DLD1 (cell line): Measurements from ENCODE around the gene GGA2.
"Not testable (repeated sequence)": the region's sequence is repeated elsewhere in the genome, so short reads cannot be mapped to it uniquely, and the experiment has no call there.

Experiments
- in situ Hi-C: cut with HindIII; loops from 2 replicates; pipeline ENCODE4 v1.10.0; 2017; ENCODE audit warnings: low sequenced_read_pairs

GGA2 gene

GRCh38 chr16:23482778-23483177 is 27.5 kb downstream of the GGA2 start:
- in situ Hi-C loops, result no loop called here

DNA sequence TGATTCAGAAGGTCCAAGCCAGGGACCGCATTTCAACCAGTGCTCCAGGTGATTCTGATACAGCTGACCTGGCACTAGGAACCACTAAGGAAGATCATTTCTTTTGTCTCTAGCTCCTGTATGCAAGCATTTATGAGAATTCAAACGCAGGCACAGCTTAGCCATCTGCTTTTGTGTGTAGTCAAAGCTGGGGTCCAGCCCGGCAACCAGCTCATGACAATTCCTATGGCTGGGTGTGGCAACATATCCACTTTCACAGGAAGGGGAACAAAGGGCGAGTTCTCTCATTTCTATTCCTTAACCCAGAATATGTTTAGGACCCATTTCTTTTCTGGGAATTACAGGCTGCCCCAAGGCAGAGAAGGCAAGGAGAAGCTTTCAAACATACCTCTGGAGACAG is 30.0 kb downstream of the GGA2 start:
- in situ Hi-C loops, result no loop called here

DNA sequence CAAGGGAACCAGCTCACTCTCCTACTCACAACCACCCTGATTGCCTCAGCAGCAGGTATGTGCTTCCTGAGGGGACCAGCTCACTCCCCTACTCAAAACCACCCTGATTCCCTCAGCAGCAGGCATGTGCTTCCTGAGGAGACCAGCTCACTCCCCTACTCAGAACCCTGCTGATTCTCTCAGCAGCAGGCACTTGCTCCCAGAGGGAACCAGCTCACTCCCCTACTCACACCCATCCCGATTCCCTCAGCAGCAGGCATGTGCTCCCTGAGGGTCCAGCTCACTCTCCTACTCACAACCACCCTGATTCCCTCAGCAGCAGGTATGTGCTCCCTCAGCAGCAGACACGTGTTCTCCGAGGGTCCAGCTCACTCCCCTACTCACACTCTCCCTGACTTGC is 31.2 kb downstream of the GGA2 start:
- in situ Hi-C loops, result no loop called here

DNA sequence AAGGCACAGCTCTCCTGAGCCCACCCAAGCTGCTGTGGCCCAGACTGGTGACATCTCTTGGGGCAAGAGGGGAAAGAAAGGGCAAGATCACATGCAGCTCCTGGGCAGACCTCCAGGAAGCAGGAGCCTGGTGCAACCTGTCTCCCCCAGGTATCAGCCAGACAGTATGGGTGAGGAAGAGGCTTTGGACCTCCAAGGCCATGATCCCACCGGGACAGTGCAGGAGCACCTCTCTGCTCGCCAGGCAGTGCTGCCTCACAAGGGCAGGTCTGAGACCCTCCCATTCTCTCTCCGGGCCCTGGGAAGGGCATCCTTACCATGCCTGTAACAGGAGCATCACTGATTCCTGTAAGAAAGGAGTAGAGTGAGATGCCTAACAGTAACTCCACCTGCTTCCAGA is 31.7 kb downstream of the GGA2 start:
- in situ Hi-C loops, result no loop called here

GRCh38 chr16:23476289-23476688 is 34.0 kb downstream of the GGA2 start:
- in situ Hi-C loops, result no loop called here

DNA sequence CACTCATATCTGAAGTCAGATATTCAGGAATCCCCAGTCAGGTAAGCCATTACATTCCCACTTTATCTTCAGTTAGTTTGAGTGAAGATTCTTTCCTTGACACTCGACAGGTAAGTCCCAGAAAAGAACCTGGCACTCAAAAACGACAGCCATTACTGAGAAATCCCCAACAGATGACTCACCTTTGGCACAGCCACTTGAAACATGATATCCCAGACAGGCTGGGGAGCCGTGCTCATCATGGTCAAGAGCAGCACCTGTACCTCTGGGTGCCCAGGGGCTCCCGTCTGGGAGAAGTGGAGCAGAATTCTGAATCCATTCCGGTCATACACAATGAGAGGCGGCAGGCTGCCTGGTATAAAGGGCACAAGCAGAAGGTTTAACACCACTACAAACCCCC is 40.5 kb downstream of the GGA2 start:
- in situ Hi-C loops, result no loop called here

- in situ Hi-C loops, result no loop called here
Observed at GRCh38 chr16:23466162-23466885, 44.0 kb downstream of the GGA2 start.

- in situ Hi-C loops, result no loop called here
Observed at GRCh38 chr16:23465179-23465578, 45.1 kb downstream of the GGA2 start.

GRCh38 chr16:23464196-23464595 is 46.1 kb downstream of the GGA2 start:
- in situ Hi-C loops, result no loop called here

- in situ Hi-C loops, result not testable (repeated sequence)
Observed at GRCh38 chr16:23462994-23463393, 47.3 kb downstream of the GGA2 start.

DNA sequence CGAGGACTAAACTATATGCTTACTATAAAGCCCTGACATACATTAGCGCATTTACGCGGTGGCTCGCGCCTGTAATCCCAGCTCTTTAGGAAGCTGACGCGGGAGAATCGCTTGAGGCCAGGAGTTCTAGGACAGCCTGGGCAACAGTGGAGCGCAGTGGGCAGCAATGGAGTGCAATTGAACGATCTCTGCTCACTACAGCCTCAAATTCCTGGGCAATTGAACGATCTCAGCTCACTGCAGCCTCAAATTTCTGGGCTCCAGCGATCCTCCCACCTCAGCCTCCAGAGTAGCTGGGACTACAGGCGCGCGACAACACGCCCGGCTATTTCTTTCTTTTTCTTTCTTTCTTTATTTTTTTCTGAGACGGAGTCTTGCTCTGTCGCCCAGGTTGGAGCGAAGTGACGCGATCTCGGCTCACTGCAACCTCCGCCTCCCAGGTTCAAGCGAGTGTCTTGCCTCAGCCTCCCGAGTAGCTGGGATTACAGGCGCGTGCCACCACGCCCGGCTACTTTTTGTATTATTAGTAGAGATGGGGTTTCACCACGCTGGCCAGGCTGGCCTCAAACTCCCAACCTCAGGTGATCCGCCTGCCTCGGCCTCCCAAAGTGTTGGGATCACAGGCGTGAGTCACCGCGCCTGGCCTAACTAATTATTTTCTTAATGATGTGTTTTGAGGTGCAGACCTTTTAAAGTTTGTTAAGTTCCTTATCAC is 56.8 kb downstream of the GGA2 start:
- in situ Hi-C loops, result no loop called here

- in situ Hi-C loops, result no loop called here
Observed at GRCh38 chr16:23452572-23453337, 57.5 kb downstream of the GGA2 start, which contains the start of gene COG7. Gene COG7 (minus strand): TSS chr16:23453189. CDS start chr16:23452994, 195 bp downstream.

DNA sequence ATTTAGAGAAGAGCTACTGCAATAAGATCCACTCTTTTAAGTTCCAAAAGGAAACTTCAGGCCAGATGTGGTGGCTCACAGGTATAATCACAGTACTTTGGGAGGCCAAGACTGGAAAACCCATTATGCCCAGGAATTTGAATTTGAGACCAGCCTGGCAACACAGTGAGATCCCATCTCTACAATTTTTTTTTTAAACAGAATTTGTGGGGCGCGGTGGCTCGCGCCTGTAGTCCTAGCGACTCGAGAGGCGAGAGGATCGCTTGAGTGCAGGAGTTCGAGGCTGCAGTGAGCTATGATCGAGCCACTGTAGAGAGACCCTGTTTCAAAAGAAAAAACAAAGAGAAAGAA is 58.1 kb downstream of the GGA2 start:
- in situ Hi-C loops, result no loop called here

DNA sequence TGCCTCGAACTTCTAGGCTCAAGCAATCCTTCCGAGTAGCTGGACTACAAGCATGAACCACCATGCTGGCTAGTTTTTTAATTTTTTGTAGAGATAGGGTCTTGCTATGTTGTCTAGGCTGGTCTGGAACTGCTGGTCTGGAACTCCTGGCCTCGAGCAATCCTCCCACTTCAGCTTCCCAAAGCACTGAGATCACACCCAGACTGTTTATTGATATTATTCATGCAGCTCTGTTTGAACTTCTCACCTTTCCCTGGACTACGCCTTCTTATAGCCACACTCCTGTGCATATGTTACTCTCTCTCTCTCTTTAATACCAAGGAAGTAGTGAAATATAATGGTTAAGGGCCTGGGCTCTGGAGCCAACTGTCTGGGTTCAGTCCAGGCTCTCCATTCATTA is 61.9 kb downstream of the GGA2 start:
- in situ Hi-C loops, result loop anchor here (25.0 kb wide), 1 partner anchor 261 kb away; the partner anchor contains the start of gene SCNN1G

DNA sequence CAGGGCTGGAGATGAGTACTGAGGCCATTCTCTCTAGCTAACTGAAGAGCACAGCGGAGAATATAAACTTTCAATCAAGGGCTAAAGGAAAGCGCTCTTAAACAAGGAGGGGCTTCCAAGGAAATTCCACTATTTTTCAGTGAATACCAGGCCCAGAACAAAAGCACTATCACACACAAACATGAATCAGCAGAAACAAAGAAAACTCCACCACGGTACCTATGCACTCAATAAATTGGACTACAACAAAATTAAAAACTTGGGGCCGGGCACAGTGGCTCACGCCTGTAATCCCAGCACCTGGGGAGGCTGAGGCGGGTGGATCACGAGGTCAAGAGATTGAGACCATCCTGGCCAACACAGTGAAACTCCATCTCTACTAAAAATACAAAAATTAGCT is 72.8 kb downstream of the GGA2 start:
- in situ Hi-C loops, result loop anchor here (25.0 kb wide), 1 partner anchor 250 kb away; the partner anchor contains the start of gene SCNN1G

DNA sequence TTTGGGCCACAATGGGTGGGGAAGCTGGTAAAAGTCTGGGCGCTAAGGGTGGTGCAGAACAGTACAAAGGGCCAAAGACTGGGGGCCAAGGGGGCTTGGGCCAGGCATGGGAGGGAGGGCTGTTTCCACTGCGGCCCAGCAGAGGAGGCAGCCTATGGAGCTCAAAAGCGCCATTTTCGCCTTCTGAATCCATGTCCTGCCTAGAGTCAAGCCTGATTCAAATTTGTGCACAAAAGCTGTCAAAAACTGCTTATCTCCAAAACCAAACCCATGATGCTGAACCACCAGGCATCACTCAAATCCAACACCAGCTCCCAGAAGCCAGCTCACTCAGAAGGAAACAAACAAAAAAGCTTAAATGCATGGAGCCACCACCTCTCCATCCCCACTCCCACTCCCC is 73.3 kb downstream of the GGA2 start:
- in situ Hi-C loops, result loop anchor here (25.0 kb wide), 1 partner anchor 250 kb away; the partner anchor contains the start of gene SCNN1G

DNA sequence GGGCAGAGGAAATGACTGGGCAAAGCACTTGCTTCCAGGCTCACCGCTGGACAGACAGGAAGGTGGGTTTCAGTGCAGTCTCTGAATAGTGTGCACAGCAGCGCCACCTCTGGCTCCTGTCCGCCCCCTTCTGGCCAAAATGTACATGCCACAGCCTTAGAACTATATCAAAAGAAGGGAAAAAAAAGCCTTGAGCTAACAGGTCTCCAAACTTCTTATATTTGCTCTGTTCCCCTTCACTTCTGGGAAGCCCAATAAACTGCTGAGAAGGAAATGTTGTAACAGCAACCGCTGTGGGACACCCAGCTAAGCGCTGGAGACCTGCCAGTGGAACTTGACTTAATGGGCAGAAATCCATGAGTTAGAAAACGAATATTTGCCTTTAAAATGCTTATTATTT is 74.8 kb downstream of the GGA2 start:
- in situ Hi-C loops, result loop anchor here (25.0 kb wide), 1 partner anchor 248 kb away; the partner anchor contains the start of gene SCNN1G

DNA sequence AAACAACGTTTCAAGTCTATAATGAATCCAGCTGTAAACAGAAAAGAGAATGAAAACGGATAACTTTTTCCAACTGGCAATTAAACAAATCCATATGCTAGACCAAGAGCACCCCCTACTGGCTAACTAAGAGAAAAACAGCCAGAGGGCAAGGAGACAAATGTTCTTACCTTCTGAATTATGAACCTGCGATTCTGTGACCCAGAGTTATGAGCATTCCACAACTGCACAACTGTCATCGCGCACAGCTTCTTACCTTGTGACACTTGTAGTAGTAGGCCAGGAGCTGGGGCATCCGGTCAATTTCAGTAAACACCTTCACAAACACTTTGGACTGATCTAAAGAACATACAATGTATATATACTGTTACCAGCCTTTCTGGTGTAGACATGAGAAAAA is 75.9 kb downstream of the GGA2 start:
- in situ Hi-C loops, result loop anchor here (25.0 kb wide), 1 partner anchor 247 kb away; the partner anchor contains the start of gene SCNN1G

- in situ Hi-C loops, result loop anchor here (25.0 kb wide), 1 partner anchor 246 kb away; the partner anchor contains the start of gene SCNN1G
Observed at GRCh38 chr16:23433261-23433920, 76.9 kb downstream of the GGA2 start.
